OCI-LY7 (cell line): Measurements from ENCODE around the gene RNF213. TPM values are rescaled to one million over a fixed set of nuclear protein-coding genes. Genes with fewer than 3 reads are reported as not detected.
"Not testable (repeated sequence)": the region's sequence is repeated elsewhere in the genome, so short reads cannot be mapped to it uniquely, and the experiment has no call there.

Source experiments
- BruUV-seq: library from RNA; stranded (reverse); fragments of 400-500 nt; replicated peaks from 2 replicates; lab custom pipeline; 2021; lab: Mats Ljungman, UMichigan
- CTCF ChIA-PET: fragments of 300-600 bp; sonication (Branson Sonifier 250); formaldehyde crosslinking; loops from one replicate; lab custom pipeline; 2022; ENCODE audit warnings: antibody characterized with exemption; ENCODE audit not compliant: unreplicated experiment; lab: Charles Lee
- POLR2A ChIA-PET: fragments of 300-600 bp; sonication (Branson Sonifier 250); formaldehyde crosslinking; loops from one replicate; lab custom pipeline; 2022; ENCODE audit warnings: antibody characterized with exemption; lab: Charles Lee
- DNase-seq: peaks from one replicate; pipeline ENCODE4 v3.0.0-alpha.2; 2015; ENCODE audit warnings: low spot score
- H2AFZ ChIP-seq: fragments of 200-600 bp; sonication (generic), shearing (Covaris generic); 2 replicates; pipeline ENCODE4 v1.6.1; 2014; ENCODE audit warnings: mild to moderate bottlenecking, antibody characterized with exemption, low read length, moderate library complexity
- H3K27ac ChIP-seq: fragments of 200-600 bp; sonication (generic); 2 replicates; pipeline ENCODE4 v1.5.1; 2014; ENCODE audit warnings: mixed run types, low read depth, mild to moderate bottlenecking, moderate library complexity, low read length, inconsistent platforms; ENCODE audit not compliant: poor library complexity, severe bottlenecking
- H3K36me3 ChIP-seq: fragments of 200-600 bp; sonication (generic); 2 replicates; pipeline ENCODE4 v1.6.1; 2014; ENCODE audit warnings: mild to moderate bottlenecking, antibody characterized with exemption, low read length, moderate library complexity, mixed read lengths; ENCODE audit not compliant: insufficient read depth
- H3K4me1 ChIP-seq: fragments of 200-600 bp; sonication (generic); 2 replicates; pipeline ENCODE4 v1.5.1; 2014; ENCODE audit warnings: mild to moderate bottlenecking, low read length; ENCODE audit not compliant: insufficient read depth, poor library complexity, severe bottlenecking
- H3K4me2 ChIP-seq: fragments of 200-600 bp; sonication (generic); 2 replicates; pipeline ENCODE4 v1.6.1; 2014; ENCODE audit warnings: mild to moderate bottlenecking, low read length
- H3K4me3 ChIP-seq: fragments of 200-600 bp; sonication (generic); 2 replicates; pipeline ENCODE4 v1.5.1; 2014; ENCODE audit warnings: mild to moderate bottlenecking, low read depth, low read length; ENCODE audit not compliant: poor library complexity, severe bottlenecking
- H3K79me2 ChIP-seq: fragments of 200-600 bp; sonication (generic); 2 replicates; pipeline ENCODE4 v1.6.1; 2016; ENCODE audit warnings: low read depth, mild to moderate bottlenecking, low read length, moderate library complexity, mixed read lengths; ENCODE audit not compliant: insufficient read depth
- H3K9me2 ChIP-seq: fragments of 200-600 bp; sonication (generic); 2 replicates; pipeline ENCODE4 v1.6.1; 2016; ENCODE audit warnings: mild to moderate bottlenecking, low read length, mixed read lengths; ENCODE audit not compliant: insufficient read depth
- H3K9me3 ChIP-seq: fragments of 200-600 bp; sonication (generic); 2 replicates; pipeline ENCODE4 v1.6.1; 2014; ENCODE audit warnings: mild to moderate bottlenecking, mixed run types, low read length, mixed read lengths
- H4K20me1 ChIP-seq: fragments of 200-600 bp; sonication (generic); 2 replicates; pipeline ENCODE4 v1.6.1; 2014; ENCODE audit warnings: mild to moderate bottlenecking, antibody characterized with exemption, low read length, moderate library complexity, mixed read lengths; ENCODE audit not compliant: insufficient read depth
- CTCF ChIP-seq: fragments of 200-600 bp; sonication (generic); conservative IDR thresholded peaks from 2 replicates; pipeline ENCODE4 v1.5.1; 2014; ENCODE audit warnings: mild to moderate bottlenecking, antibody characterized with exemption, low read length, moderate library complexity, mixed read lengths
- EZH2phosphoT487 ChIP-seq: fragments of 200-600 bp; sonication (generic); IDR thresholded peaks from 2 replicates; pipeline ENCODE4 v1.6.1; 2018; ENCODE audit warnings: low read depth, borderline replicate concordance, mild to moderate bottlenecking, mixed run types, antibody characterized with exemption, low read length, moderate library complexity, mixed read lengths
- intact Hi-C: fragments of 100-400 bp; cut with micrococcal nuclease; formaldehyde crosslinking; loops from one replicate; pipeline ENCODE4 v1.10.0; 2022; ENCODE audit not compliant: unreplicated experiment
- total RNA-seq, 2 experiments: library from RNA; depleted of rRNA in 1 of 2; stranded (reverse); fragments of >200 nt in 1 of 2; shearing (Covaris generic) in 1 of 2; gene quantifications; 2 replicates each; pipeline ENCODE4 v1.2.3, GENCODE V29; 2014 to 2022

RNF213 gene
- total RNA-seq, 2 experiments from 2014 or later = 58.8 to 68.6 TPM

- Histone ChIP-seq H3K4me2 (no peak overlapping the region), H3K9me3 (no peaks in the 10 kb centered on the region), H3K4me3 (no peak overlapping the region), H2AFZ (no peak overlapping the region), H3K79me2 (no peaks in the 10 kb centered on the region), H3K9me2 (no peaks in the 10 kb centered on the region), H4K20me1 (no peaks in the 10 kb centered on the region), H3K36me3 (no peaks in the 10 kb centered on the region), H3K27ac (no peak overlapping the region), H3K4me1 (no peaks in the 10 kb centered on the region)
- ChIA-PET CTCF (no interaction called here), POLR2A (interaction anchor here (0.5 kb wide), 1 partner anchor 11 kb away, joined by 3 read pairs; no protein-coding TSS in a partner anchor)
- intact Hi-C loops = no loop called here
- BruUV-seq = no TSS peak
- TF ChIP-seq CTCF = no peak
- TF ChIP-seq EZH2phosphoT487 = no peak
- no peak for DNase-seq
Measured at GRCh38 chr17:80242505-80242904, 18.1 kb upstream of the RNF213 start.

- no peak overlapping the region for H2AFZ ChIP-seq
- no peak for DNase-seq
- no peaks in the 10 kb centered on the region for H3K36me3 ChIP-seq
- CTCF ChIA-PET = no interaction called here
- H4K20me1 ChIP-seq = no peaks in the 10 kb centered on the region
- intact Hi-C loops = no loop called here
- no peaks in the 10 kb centered on the region for H3K4me1 ChIP-seq
- no peak overlapping the region for H3K27ac ChIP-seq
- BruUV-seq = no TSS peak
- no peaks in the 10 kb centered on the region for H3K9me2 ChIP-seq
- H3K4me3 ChIP-seq = no peak overlapping the region
- H3K4me2 ChIP-seq = no peak overlapping the region
- TF ChIP-seq CTCF (no peak), EZH2phosphoT487 (no peak)
- no peaks in the 10 kb centered on the region for H3K79me2 ChIP-seq
- H3K9me3 ChIP-seq = no peaks in the 10 kb centered on the region
- POLR2A ChIA-PET = interaction anchor here (0.6 kb wide), 1 partner anchor 314 kb away, joined by 4 read pairs; no protein-coding TSS in a partner anchor
Measured at GRCh38 chr17:80243526-80244433, 16.9 kb upstream of the RNF213 start.

GRCh38 chr17:80244448-80244847 lies 16.2 kb upstream of the RNF213 start:
- H3K9me3 ChIP-seq, H2AFZ ChIP-seq, H3K79me2 ChIP-seq, H3K4me1 ChIP-seq, H3K36me3 ChIP-seq, DNase-seq, H3K4me3 ChIP-seq, H3K9me2 ChIP-seq, intact Hi-C loops, H4K20me1 ChIP-seq, CTCF ChIA-PET, BruUV-seq, H3K4me2 ChIP-seq, H3K27ac ChIP-seq: not testable (repeated sequence)
- POLR2A ChIA-PET = interaction anchor here (0.6 to 0.7 kb wide), 2 partner anchors 52 to 313 kb away, joined by 3 to 4 read pairs; no protein-coding TSS in a partner anchor
